ENCODE results near the gene ARL4C.

Gene ARL4C

DNA sequence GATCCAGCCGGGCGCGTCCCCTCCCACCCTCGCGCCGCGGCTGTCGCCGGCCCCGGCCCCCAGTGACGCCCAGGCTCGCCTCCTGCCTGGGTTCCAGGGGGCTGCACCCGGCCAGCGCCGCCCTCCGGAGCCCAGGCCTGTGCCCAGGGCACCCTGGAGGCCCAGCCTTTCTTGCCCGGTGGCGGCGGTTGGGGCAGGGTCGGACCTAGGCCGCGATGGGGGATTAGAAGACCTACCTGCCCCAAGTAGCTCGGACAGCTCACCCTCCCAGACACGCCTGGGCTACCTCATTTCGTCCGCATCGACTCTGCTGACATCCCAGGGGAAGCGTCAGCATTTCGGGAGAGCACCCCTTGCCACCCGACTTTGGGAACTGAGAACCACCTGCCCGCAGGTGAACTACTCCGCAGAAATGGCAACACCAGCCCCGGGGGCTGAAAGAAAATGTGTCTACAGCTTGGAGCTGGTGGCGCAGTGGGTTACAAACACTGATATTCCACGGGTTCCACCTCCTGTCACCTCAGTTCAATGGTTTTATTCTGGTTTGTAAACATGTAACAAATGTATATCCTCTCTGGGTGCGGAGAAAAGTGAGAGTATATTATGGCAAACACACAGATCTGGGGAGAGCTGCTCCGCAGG, 834 bp upstream of the ARL4C start:
- DNase-seq: no peak

- peak; percentile 52 to 67 for DNase-seq
Observed at GRCh38 chr2:234496055-234496834, 636 bp downstream of the ARL4C start.

GRCh38 chr2:234495251-234496054, 1.4 kb downstream of the ARL4C start:
- DNase-seq: peak in 1 of 2 experiments; percentile 24

- DNase-seq: peak; percentile 41 to 73
Observed at GRCh38 chr2:234494361-234495250, 2.3 kb downstream of the ARL4C start.

DNA sequence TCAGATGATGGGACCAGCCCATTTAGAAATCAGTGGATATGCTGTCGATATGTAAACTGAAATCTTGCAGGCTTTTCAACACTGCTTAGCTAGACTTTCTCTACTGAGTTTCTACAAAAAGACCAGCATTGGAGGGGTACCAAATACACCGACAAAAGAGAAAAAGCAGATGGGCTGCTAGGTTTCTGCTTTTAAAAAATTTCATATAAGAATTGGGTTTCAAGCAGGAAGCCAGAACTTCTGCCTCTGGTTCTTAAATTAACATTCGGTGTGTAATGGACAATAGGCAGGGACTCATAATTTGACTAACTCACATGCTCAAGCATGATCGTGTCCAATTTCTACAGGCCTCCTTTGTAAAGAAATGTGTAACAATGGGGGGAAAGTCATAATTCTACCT, 3.1 kb downstream of the ARL4C start:
- DNase-seq: no peak

GRCh38 chr2:234492717-234493485, 4.0 kb downstream of the ARL4C start:
- no peak for DNase-seq

- no peak for DNase-seq
Observed at GRCh38 chr2:234491897-234492296, 5.0 kb downstream of the ARL4C start.

DNA sequence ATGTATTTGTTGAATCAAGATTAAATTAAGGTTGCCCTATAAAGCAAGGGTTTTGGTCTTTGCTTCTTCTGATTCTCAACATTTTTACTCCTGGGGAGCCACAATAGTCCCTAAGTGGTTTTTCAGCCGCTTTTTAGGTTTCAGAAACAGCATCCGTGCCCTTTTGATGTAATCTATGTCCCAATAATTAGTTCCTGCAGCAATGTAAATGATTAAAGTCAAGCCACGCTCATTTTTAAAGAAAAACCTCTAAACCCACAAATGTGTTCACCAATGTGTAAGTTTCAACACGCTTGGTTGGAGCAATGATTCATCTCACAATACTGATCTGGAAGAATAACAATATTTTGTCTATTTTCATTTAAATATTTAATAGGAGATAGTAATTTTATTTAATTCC, 5.6 kb downstream of the ARL4C start:
- no peak for DNase-seq

GRCh38 chr2:234490271-234491091, 6.4 kb downstream of the ARL4C start:
- no peak for DNase-seq

GRCh38 chr2:234488913-234489451, 7.9 kb downstream of the ARL4C start:
- DNase-seq: no peak

- DNase-seq: no peak
Observed at GRCh38 chr2:234488486-234488885, 8.4 kb downstream of the ARL4C start.

DNA sequence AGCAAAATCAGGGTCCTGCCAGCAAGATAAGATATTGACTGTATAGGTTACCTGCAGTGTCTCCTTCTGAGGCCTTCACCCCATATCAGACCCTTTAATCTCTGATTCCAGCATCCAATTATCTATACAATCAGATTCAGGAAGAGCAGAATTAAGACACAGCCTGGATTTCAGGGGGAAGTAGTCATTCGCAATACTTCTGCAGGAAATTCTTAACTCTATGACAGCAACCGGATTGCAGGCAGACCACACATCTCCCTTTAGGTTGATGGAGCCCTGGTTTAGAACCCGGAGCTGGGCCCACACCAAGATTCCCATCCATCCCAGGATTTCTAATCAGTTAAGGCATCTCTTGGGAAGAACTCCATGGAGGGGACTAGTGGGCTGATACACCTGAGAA, 9.5 kb downstream of the ARL4C start:
- DNase-seq: no peak

- peak; percentile 15 to 44 for DNase-seq
Observed at GRCh38 chr2:234483568-234484251, 13.2 kb downstream of the ARL4C start.

GRCh38 chr2:234481301-234481700, 15.6 kb downstream of the ARL4C start:
- DNase-seq: no peak

DNA sequence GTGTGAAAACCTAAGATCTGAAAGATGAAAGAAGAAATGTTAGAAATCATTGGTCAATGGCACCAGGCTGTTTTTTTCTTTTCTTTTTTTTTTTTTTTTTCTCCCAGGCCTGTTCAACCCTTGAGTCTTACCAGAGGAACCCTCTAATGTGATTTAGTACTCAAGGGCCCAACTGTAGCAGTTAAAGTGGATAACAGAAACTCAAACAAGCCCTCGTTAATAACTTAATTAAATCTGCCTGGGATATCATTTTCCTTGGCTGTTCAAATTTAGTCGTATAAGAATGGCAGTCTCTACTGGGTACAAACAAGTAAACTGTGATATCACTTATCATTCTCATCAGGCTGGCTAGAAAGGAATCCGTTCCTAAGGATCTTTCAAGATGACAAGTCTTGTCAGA, 16.5 kb downstream of the ARL4C start:
- no peak for DNase-seq

- no peak for DNase-seq
Observed at GRCh38 chr2:234479465-234479864, 17.4 kb downstream of the ARL4C start.

GRCh38 chr2:234478121-234478858, 18.6 kb downstream of the ARL4C start:
- DNase-seq: no peak

GRCh38 chr2:234476766-234477165, 20.1 kb downstream of the ARL4C start:
- DNase-seq: no peak

- no peak for DNase-seq
Observed at GRCh38 chr2:234474654-234475053, 22.2 kb downstream of the ARL4C start.

Measured in NCI-H2081 (cell line).